GM21619 (cell line): Measurements from ENCODE around the gene REXO1.
A peak's percentile ranks its signal among the peaks of the same experiment; 100 is the strongest.

Source experiments
- ATAC-seq: cut with Tn5 transposase; IDR thresholded peaks from one replicate; pipeline ENCODE4 v1.9.1; 2021; ENCODE audit not compliant: unreplicated experiment

REXO1 gene

GRCh38 chr19:1862424-1863327, 14.4 kb upstream of the REXO1 start:
- ATAC-seq, result no peak

DNA sequence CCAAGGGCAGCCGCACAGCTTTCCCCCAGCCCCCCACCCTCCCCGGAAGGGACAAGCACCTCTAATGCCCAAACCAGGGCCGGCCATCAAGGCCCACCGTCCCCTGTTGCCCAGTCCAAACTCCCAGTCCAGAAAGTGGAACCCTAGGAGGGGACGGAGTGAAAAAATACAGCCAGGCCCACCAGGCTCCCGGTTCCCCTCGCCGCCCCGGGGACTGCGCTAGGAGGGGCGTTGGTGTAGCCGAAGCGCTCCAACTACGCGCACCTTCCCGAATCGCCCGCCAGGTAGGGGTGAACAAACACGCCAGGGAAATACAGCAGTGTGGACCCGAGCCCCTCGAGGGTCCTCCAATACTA, 13.8 kb upstream of the REXO1 start:
- ATAC-seq, result no peak

GRCh38 chr19:1861599-1862031, 13.3 kb upstream of the REXO1 start:
- ATAC-seq, result no peak

DNA sequence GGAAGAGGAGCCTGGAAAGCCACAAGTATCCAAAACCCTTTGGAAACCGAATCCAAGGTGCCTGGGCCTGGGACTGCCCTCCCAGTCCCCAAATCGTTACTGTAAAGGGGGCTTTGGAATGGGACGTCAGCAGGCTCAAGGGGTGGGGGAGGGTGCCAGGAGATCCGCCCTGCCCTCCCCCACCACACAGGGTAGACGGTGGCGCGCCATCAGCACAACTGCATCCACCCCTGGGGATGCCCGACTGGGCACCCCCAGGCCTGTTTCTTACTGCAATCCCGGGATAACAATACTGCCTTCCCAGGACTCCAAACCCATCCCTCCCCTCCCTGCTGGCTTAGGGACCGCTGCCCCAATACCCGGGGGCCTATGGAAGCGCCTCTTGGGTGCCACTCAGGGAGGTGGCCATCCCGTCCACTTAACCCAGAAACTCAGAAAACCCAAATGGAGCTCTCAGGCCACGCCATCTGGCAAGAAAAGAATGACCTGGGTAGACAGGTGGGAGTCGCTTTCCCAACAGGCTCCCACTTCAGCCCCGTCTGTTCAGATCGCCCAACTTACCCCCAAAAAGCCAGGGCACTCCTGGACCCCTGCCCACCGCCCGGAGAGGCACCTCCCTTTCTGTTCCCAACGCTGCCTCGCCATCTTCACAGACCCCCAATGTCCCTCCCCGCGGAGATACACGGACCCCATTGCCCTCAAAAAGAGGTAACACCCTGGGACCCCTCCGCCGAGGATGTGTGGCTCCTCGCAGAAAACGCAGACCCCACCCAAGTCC, 12.7 kb upstream of the REXO1 start:
- no peak for ATAC-seq

DNA sequence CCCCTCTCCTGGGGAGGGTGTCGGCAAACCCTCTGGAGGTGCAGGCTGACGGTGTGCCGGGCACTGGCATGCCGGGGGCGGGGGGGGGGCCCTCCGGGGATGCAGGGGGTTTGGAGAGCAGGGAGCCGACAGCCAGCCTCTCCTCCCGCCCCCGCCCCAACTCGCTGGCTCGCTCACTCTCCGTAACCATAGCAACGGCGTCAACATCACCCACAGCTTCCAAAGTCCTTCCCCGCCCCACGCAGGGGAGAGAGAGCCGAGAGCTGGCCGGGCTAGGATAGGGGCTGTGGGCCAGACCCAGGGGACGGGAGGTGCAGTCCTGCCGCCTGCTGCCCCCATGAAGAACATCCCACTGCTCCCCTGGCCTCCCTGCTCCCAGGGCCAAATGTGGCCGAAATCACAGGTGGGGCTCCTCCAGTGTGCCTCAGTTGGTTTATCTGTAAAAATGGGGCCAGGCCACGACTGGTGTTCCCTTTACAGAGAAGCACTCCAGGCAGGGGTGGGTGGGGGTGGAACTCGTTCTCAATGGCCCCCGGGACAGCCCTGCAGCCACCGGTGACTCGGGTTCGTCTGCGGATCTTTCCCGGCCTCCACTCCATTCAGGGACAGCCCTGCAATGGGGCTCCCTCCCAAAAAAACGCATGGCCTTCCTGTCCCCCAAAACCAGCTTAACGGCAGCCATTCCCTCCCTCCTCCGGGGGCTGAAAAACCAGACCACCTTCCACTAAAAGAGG, 11.9 kb upstream of the REXO1 start:
- ATAC-seq, result no peak

- ATAC-seq, result no peak
These were observed 11.1 kb upstream of the REXO1 start for GRCh38 chr19:1859331-1859781.

DNA sequence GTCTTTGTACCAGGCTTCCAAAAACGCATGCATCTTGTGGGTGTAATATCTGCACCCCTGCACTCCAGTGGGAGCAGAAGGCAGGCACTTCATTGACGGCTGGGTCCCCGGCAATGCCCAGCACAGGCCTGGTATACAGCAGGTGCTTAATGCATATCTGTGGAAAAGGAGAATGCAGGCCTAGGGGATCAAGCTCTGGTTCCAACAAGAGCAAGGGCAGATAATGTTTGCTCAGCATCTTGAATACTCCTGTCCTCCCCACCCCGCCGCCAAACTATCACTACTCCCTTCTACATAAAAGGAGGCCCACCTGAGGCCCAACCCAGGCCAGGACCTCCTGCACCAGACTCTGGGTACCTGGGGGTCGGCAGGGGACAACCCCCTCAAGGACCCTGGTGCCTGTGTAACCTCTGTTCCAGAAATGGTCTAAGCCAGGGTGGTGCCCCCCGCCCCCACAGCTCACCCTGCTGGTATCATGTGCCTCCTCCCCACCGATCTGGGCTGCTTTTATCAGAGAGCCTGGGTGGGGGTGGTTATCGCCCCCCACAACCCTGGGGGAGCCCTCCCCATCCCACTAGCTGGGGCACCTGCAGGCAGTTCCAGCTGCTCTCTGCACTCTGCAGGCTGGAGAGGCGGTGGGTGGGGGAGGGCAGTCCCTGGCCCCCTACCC, 10.3 kb upstream of the REXO1 start:
- no peak for ATAC-seq

- ATAC-seq, result no peak
These were observed 9.5 kb upstream of the REXO1 start for GRCh38 chr19:1857648-1858326.

GRCh38 chr19:1856698-1857603, 8.7 kb upstream of the REXO1 start:
- ATAC-seq, result no peak

DNA sequence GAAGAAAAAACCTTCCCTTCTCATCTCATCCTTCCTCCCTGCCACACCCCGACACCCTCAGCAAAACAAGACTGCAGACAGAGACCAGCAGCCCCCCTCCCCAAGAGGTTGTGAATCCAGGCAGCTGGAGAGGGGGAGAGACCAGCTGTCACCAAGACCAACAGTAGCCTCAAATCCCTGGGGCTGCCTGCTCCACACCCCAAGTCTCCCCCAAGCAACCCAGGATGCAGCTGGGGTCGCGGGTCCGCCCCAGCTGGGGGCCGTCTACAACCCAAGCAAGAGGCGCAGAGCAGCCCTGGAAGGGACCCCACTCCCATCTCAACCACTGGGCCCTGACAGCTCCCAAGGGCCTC, 8.0 kb upstream of the REXO1 start:
- no peak for ATAC-seq

DNA sequence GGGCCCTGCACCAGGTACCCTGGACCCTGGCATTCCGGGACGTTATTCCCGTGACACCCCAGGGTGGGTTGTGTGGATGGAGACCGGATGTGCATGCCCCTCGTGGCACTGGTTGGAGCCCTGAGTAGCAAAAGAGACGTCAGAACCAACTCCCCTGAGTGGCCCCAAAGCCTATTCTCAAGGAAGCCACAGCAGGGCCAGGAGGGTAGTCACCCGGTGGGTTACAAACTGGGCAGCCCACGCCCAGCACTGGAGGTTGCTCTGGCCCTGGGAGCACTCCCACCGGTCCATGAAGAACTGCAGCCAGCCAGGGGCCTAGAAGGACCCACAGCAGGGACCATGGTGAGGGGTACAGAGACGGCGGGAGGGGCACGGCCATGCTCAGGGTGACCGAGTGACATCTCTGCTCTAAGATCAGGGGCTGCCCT, 7.6 kb upstream of the REXO1 start:
- ATAC-seq, result peak; percentile 4

DNA sequence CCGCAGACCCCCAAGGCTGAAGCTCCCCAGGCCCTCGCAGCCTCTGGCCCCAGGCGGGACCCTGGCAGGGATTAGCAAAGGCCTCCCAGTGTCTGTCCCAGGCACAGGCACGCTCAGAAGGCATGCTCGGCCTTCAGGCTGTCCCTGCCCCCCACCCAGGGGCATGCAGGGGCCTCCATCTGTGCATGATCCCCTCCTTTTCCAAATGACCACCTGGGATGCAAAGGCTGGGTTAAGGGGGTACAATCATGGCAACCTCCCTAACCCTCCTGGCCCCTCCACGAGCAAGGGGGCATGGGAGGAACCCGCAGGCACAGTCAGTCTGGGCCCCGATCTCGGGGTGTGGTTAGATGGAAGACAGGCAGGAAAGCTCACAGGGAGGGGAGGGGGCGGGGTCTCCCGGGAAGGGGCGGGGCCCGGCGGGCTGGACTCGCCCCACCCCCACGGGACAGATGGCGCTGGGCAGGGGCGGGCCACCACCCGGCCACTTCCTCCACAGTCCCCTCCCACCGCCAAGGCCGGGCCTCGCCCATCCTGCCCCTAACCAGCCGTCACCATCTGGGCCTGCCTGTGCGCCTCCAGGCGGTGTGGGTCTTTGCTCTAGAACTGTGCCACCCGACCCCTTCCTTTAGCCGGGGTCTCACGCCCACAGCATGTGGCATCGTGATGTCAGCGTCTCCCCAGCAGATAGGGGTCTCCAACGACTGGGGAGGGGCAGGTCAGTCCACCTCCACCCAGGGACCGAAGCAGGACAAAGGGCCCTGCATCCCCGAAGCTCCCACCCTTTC, 7.0 kb upstream of the REXO1 start:
- ATAC-seq, result peak; percentile 45

DNA sequence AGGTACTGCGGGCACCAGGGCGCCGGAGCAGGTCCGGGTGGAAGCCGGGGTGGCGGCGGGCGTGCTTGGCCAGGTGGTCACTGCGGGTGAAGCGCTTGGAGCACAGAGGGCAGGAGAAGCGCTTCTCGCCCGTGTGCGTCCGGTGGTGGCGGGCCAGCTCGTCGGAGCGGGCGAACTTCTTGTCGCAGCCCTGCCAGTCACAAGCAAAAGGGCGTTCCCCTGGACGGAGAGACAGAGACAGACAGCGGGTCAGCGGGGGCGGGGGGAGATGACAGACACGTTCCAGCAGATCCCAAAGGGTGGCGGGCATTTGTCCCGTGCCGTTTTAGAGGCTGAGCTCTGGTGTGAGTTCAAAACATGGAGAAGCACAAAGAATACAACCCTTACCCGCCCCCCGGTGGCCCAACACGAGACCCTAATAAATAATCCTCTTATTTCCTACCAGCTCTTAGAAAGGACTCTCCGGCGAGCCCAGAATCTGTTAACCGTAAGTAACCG, 6.3 kb upstream of the REXO1 start:
- ATAC-seq, result no peak

DNA sequence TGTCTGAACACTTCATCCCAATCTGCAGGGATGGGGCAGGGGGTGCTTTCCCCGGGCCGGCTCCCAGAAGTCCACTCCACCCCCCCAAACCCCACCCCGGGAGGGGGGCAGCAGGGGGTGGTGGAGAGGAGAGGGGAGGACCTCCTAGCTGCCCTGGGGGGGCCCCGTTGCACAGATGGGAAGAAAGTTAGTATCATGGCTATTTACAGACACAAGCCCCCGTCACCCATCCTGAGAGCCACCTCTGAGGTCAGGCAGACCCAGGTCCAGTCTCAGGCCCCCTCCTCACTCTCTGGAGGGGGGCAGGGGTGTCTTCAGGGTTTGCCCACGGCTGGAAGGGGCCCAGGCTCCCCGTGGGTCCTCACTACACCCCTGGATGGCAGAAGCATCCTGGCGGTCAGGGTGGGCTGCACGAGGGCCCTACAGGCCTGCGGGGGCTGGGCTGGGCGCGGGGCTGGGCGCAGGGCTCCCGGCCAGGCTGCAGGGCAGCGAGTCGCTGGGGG, 5.8 kb upstream of the REXO1 start:
- ATAC-seq, result no peak

- no peak for ATAC-seq
These were observed 5.2 kb upstream of the REXO1 start for GRCh38 chr19:1853295-1854038.

DNA sequence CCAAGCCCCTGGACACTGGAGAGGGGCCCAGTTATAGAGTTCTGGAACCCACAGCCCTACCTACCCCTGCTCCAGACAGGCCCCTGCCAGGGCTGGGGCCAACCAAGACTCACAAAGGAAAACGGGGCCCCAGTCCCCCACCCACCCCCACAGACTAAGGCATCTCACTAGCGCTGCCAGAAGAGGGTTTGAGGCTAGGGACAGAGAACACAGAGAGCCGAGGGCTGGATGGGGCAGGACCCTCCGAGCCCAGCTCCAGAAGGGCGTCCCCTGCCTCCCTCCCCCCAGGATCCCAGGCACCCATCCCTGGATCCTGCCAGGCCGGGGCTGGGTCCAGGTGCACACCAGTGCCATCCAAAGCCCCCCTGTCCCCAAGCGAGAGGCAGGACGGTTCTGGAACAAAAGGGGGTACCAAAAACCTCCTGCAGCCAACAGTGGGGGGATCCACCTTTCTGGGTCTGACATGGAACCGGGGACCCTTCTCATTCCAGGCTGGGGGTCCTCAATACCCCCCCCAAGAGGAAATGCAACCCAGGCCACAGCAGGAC, 4.4 kb upstream of the REXO1 start:
- ATAC-seq, result no peak
